ENCODE results near the gene RASGRP1.

The RASGRP1 gene

DNA sequence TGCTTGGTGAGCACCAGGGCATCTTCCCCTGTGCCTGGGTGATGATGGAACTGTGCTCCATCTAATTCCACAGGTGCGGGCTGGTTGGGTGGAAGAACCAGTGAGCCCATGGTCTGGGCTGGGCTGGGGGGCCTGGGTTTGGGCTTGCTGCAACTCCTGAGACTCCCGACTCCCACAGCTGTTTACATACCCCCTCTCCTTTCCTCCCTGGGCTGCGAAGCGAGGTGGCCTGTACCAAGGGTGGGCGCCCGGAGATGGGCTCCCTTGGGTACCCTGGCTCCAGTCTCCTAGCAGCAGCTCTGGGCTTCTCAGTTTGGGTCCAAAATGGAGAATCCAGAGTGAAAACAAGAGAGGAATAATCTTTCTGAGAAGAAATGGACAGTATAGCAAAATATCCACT is 105.1 kb downstream of the RASGRP1 start:
- TF ChIP-seq GATA3 (IDR thresholded peaks at IDR 0.05; ENCODE audit: low read depth, low read length) (no peak), GATA2 (IDR thresholded peaks at IDR 0.05; ENCODE audit: low read depth, low read length) (no peak)

DNA sequence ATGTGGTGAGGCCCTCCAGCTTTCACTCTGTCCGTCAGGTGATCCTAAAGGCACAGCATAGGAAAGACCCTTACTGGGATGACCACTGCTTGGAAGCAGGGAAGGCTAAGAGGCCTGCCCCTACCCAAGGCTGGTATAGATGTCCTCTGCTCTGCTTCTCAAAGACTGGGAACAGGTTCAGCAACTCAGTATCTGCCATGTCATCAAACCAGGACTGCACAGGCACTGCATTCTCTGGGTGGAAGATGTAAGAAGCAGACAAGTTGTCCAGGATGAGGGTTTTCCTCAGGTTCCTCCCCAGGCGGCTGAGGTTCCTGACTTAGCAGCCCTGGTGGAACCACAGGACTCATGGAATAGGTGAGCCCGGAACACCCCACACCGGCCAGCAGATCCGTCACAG is 106.0 kb downstream of the RASGRP1 start:
- TF ChIP-seq GATA3 (IDR thresholded peaks at IDR 0.05; ENCODE audit: low read depth, low read length): no peak
- TF ChIP-seq GATA2 (IDR thresholded peaks at IDR 0.05; ENCODE audit: low read depth, low read length): no peak

DNA sequence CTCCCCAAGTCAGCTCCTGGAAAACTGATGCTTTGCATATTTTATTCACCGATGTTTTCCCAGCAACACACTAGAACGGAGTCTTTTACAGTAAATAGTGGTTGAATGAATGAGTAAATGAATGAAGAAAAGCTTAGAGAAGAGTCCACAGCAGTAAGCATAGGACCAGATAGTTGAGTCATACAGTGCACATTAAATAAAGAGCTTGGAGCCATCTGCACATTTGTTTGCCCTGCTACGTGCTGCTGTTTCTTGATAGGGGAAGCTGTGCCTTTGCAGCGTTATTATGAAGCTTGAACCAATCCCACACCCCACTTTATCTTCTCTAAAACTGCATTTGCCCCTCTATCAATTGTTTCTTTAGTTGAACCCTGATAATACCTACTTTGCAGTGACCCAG is 109.5 kb downstream of the RASGRP1 start:
- TF ChIP-seq GATA2 (IDR thresholded peaks at IDR 0.05; ENCODE audit: low read depth, low read length) (no peak), GATA3 (IDR thresholded peaks at IDR 0.05; ENCODE audit: low read depth, low read length) (no peak)

DNA sequence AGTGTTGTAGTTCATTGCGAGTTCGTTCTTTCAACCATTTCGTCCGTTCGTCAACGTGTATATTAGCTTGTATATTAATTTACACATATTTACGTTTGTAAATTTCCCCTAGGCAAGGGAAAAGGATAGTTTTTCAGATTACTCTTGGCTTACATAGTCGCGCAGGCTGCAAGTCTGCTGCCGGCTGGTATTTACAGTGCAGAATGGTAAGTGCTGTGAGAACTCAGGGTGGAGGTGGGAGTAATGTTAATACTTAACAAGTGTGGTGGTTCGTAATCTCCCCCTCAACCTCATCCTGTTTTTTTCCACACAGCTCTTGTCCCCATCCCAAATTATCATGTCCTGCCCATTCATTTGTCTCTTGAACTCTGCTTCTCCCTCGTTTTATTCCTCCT is 109.9 kb downstream of the RASGRP1 start:
- TF ChIP-seq GATA2 (IDR thresholded peaks at IDR 0.05; ENCODE audit: low read depth, low read length) (no peak), GATA3 (IDR thresholded peaks at IDR 0.05; ENCODE audit: low read depth, low read length) (no peak)

DNA sequence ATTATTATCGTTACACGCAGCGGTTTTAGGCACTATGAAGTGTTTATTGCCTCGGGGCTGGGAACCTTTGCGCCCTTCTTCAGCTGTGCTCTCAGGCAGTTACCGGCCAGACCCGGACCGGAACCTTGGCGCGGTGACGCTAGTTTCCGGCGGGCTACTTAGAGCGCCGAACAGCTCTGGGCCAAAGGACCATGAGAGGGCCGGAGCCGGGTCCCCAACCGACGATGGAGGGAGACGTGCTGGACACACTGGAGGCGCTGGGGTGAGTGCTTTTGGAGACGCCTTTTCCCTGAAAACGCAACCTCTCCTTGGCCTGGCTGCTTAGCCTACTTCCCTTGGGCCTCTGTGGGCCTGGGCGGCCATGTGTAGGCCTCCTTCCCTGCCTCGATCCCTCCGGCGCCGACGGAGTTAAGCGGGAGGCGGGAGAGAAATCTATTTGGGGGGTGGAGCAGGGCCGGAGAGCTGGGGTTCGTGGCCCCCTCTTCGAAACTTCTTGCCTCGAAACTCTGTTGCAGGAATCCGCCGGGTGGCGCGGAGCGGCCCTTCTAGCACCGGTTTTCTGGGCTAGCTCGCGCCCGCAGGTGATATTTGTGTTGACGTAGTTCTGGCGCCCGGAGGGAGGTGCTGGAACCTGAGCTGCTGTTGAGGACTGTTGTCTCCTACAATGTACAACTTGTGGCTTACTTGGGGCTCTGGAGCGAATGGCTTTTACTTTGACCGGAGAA is 110.5 kb downstream of the RASGRP1 start, which contains the start of gene FAM98B:
FAM98B (plus strand) TSS at position 157 of the 725 bp plus-strand sequence; CDS start at position 192, 35 bp downstream.
- peak; percentile 55; the same call in 1 of the 2 replicates for TF ChIP-seq GATA2 (IDR thresholded peaks at IDR 0.05; ENCODE audit: low read depth, low read length)
- no peak for TF ChIP-seq GATA3 (IDR thresholded peaks at IDR 0.05; ENCODE audit: low read depth, low read length)

DNA sequence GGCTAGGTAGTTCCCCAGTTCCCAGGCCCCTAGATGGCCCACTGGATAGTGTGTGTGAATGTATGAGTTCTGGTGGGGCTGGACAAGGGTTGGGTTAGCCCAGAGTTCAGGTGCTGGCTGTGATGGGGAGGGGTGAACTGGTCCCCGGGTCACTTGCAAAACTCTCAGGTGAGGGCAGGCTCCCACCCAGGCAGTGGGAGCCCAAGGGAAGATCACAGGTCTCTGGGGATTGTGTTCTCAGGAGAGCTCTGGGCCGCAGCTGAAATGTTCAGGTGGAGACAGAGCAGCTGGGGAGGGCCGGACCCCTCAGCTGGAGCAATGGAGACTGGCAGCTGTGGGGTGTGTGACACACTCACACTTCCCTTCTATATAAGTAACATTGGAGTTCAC is 123.5 kb downstream of the RASGRP1 start:
- TF ChIP-seq GATA2 (IDR thresholded peaks at IDR 0.05; ENCODE audit: low read depth, low read length) (no peak), GATA3 (IDR thresholded peaks at IDR 0.05; ENCODE audit: low read depth, low read length) (no peak)

DNA sequence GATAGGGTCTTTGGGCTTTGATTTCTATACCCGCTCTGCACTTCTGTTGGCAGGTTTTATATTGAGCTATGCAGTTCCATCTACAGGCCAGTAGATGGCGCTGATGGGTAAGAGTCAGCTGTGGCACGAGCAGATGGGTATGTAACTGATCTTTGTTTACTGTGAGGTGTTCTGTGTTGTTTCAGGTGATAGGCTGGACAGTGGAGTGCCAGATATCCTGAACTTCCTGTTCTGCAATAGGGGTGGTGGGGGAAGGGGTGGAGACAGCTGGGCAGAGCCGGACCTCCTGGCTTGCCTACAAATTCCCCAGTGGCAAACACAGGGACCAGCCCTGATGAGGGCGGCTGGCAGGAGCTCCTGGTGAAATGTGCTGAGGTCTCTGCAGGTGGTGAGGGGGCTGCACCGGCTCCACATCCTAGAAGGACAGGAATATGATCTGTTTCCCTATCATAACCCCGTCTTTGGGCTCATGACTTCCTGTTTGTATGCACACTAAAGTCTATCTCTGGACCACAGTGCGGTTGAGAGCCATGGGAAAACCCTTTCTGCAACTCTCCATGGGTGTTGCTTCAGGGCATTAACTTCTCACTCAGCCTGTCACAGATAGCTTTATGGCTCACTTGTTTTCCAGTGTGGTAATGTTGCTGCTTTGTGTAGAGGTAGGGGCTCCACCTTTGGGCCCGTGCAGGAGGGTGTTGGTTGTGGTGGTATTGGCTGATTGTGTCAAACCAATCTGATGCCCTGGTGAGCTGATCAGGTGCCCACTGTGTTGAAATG is 124.1 kb downstream of the RASGRP1 start:
- TF ChIP-seq GATA3 (IDR thresholded peaks at IDR 0.05; ENCODE audit: low read depth, low read length): no peak
- TF ChIP-seq GATA2 (IDR thresholded peaks at IDR 0.05; ENCODE audit: low read depth, low read length): no peak
